Stromal cell of bone marrow (primary cell): ENCODE results near the gene TRMT1.

Experiments used
- DNase-seq: peaks from one replicate; pipeline ENCODE4 v3.0.0-alpha.2; 2012; ENCODE audit warnings: low read depth

TRMT1 gene

DNA sequence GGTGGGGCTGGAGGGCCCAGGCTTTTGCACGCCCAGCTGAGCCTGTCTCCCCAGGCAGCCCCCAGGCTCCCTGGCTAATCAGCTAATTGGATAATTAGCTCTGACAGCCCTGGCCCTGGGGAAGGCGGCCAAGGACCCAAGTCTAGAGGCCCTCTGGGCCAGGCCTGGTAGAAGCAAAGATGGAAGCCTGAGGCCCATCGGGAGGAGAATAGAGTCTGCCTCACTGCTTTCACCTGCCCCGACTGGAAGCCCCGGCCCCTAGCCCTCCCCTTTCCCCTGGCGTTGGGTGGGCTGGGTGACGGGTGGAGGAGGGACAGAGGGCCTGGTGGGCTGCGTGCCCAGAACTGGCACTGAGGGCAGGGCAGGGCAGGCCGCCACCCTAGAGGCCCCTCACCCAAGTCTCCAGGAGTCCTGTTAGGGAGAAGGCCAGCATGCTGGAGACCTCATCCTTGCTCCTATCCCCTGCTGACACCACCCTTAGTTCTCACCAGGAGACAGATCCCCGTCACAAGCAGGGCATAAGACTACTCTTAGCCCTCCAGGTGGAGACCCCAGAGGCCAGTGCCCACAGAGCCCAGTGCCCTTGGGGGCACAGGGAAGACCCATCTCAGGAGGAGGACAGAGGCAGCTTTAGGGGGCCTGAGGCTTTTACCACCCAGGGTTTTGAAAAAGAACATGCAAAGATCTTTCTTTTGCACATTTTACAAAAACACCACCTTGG lies 25.9 kb downstream of the TRMT1 start:
- DNase-seq, result no peak

DNA sequence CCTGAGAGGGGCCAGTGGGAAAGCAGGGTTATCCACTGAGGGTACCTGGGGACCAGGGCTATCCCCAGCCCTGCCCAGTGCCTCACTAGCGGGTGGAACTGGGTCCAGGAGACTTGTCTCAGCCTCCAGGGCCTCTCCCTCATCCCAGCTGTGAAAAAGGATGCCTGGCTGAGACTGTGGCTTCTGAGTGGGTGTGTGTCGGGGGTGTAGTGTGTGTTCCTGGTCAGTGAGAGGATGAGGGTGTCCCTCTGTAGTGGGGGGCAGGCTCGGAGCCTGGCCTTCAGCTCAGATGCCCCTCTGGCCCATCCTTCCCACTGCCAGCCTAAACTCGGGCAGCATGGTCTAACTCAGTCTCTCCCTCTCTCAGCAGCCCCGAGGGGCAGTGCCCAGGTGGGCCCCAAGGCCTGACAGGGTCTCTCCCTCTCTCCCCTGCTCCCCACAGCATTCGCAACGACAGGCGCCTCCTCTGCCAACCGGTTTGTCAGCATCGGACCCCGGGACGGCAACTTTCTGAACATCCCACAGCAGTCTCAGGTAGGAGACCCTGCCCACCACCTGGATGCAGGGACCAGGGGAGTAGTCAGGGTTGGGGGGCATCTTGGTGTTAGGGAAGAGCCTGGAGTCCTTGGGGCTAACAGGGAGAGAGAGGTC lies 26.6 kb downstream of the TRMT1 start:
- no peak for DNase-seq

DNA sequence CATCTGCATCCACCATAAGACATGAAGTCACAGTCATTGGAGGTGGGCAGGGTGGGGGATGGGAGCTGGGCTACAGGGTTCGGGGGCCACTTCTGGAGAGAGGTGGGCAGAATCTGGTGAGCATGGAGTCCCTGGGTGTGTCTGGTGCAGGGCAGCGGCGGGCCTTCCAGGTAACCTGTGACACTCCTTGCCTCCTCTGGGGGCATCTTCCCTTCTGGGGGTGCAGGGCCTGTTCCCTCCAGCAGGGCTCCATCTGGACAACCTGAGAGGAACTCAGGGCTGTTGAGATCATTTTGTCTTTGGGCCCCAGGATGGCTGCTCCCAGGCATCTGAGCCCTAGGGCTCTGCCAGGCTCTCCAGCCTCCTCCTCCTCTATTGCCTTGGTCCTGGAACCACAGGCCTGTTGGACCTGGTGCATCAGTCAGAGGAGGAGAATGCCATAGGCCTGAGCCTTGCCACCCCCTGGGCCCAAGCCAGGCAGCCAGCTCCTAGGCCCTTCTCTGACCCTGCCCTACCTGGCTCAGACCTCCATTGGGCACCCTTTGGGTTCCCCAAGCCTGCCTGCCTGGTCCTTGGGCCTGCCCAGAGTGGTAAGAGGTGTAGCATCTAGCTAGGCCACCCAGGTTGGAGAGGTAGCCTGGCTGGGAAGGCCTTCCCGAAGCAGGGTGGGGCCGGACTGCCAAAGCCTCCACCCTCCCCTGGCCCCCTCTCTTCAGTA lies 27.2 kb downstream of the TRMT1 start:
- DNase-seq, result no peak

- no peak for DNase-seq
Observed at GRCh38 chr19:13087795-13088537, 28.6 kb downstream of the TRMT1 start.

DNA sequence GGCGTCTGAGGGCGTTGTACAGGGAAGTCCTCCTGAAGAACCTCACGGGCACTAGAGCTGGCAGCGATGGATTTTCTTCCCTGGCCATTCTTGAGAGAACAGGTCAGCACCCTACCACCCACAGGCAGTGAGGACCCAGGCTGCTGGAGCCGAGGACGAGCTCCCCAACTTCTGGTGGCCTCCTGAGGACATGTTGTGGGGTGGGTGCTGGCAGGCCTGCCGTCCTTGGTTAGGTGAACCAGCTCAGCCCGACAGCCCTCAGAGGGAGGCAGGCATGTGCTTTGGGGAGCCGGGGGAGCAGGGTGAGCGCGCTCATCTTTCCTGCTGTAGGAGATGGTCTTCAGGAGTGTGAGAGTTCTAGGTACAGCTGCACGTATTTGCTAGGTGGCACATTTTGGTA lies 29.2 kb downstream of the TRMT1 start:
- no peak for DNase-seq

GRCh38 chr19:13086341-13086740 lies 30.2 kb downstream of the TRMT1 start:
- no peak for DNase-seq

GRCh38 chr19:13085666-13086065 lies 30.9 kb downstream of the TRMT1 start:
- no peak for DNase-seq

DNA sequence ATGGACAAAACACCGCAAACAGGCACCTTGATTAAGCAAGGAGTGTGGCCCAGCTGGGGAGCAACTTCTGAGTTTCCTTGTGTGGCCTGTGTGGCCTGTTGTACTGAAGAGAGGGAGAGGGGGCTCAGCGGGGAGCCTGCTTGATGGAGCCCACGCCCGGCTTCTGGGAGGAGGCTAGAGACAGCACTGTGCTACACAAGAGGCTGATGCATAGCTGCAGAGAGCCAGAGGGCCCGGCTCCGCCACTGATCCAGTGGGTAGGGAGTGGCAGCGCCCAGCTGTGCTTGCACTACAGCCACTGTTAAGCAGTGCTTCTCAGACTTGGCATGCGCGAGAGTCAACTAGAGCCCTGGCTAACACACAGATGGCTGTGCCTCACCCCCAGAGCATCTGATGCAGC lies 32.9 kb downstream of the TRMT1 start:
- no peak for DNase-seq

DNA sequence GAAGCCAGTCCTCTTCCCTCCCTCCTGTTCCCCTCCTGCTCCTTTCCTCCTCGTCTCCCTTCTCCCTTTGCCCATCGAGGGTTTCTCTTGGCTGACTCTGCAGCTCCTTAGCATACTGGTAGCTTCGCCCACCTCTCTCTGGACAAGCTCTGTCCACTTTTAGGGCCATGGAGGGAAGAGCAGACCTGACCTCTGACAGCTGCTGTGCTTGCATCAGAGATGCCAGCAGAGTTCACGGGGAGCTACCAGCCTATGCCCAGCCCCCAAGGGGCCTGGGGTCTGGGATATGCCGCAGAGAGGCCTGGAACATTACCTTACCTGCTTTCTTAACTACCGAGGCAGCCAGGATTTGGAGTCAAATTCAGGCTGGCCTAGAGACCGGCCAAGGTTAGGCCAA lies 33.5 kb downstream of the TRMT1 start:
- no peak for DNase-seq

- DNase-seq, result peak; percentile 28
Observed at GRCh38 chr19:13082192-13083007, 34.1 kb downstream of the TRMT1 start.

- no peak for DNase-seq
Observed at GRCh38 chr19:13079542-13079986, 37.0 kb downstream of the TRMT1 start.

DNA sequence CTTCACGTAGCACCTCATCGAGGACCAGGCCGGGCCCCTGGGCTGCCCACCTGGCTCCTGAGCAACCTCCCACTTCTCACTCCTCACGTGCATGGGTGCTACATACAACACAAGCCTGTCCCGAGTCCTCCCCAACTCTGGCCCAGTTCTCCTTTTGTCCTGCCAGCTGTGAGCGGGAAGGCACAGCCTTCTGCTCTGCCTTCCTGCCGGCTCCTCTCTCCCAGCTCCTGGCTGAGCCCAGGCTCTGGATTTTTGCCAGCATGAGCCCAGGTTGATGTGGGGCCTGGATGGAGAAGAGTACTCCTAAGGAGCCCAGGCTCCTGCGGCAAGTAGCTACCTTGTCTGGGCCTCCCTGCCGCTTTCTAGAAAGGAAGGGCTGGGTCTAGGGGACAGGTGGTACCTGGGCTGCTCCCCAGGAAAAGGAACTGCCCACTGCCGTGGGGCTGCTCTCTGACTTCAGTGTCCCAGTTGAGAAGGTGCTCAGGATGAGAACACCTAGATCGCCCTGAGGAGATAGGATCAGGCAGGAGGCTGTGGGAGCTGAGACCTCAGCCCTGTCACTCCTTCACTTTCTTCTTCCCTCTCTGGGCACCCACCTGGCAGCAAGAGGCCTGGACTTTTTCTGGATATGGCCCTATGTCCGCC lies 37.5 kb downstream of the TRMT1 start:
- no peak for DNase-seq

DNA sequence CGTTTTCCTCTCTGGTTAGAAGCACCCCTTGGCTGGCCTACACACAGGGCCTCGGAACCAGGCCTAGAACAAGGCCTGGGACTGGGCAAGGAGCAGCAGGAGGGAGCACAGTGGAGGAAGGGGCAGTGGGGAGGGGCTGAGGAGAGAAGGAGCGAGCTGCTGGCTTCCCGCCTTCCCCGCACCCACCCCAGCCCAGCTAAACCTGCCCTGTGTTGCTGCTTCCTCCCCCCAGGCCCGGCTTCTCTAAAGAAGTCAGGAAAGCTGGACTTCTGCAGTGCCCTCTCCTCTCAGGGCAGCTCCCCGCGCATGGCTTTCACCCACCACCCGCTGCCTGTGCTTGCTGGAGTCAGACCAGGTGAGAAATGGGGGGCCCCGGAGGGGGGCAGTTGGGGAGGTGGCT lies 38.2 kb downstream of the TRMT1 start:
- no peak for DNase-seq

DNA sequence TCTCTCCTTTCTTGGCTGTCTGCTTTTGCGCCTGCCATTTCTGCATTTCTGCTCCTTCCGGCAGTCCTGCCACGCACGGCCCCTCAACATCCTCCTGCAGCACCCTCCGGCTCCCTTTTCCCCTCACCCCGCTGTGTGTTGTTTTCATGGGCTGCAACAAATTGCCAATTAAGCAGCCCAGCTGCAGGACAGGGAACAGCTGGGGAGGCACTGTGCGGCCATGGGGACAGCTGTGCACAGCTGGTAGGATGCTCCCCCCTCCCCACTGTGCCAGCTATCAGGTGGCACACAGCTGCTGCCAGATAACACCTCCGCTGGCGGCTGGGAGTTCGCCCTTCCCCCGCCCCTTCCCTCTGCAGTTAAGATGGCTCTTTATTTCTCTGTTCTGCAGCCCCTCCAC lies 39.3 kb downstream of the TRMT1 start:
- DNase-seq, result no peak

DNA sequence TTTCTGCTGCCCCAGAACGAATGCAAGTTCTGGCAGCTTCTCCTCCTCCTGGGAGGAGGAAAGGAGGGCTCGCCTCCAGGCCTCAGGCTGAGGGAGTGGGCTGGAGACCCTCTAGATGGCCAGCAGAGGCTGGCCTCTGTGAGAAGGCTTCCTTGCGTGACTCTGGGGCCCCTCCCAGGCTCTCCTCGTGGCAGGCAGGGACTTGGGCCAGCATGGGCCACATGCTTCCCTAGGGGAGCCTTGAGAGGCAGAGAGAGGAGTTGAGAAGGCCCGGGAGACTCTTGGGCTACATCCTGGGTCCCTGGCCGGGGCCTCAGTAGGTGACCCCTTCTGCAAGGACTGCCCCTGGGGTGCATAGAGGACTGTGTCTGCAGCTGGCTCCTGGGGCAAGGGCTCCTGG lies 39.8 kb downstream of the TRMT1 start:
- no peak for DNase-seq

GRCh38 chr19:13076320-13076719 lies 40.2 kb downstream of the TRMT1 start:
- DNase-seq, result no peak

GRCh38 chr19:13074378-13074777 lies 42.2 kb downstream of the TRMT1 start:
- no peak for DNase-seq

GRCh38 chr19:13073263-13073662 lies 43.3 kb downstream of the TRMT1 start:
- no peak for DNase-seq

- DNase-seq, result no peak
Observed at GRCh38 chr19:13072188-13072908, 44.2 kb downstream of the TRMT1 start.

DNA sequence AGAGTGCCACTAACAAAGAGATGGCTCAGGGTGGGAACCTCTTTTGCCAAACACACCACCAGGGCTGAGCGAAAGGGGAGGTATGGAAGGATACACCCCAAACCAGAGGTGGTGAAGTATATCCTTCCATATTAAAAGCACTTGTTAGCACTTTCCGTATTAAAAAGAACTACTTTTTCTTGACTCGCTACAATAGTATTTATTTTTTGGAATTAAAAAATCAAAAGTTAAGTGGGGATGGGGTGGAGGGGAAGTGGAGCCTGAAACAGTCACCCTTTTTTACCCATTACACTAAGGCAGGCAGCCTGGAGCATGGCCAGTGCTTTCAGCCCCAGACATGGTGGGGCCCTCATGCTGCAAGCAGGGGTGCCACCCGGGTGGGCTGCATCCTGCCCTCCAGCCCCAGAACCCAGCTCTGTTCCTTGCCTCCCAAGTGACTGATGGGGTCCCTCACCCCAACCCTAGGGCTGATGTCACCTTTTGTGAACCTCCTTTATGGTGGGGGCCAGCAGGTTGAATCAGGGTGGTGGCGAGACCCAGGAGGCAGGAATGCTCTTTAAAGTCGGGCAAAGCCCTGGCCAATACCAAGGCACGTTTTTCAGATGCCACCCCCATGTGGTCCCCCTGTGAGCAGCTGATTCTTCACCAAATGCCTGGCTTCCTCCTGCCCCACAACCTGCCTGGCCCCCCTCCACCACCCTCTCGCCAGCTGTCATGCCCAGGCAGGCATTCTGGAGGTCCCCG lies 44.9 kb downstream of the TRMT1 start:
- no peak for DNase-seq
